NK-92 (cell line): ENCODE measurements around the gene BOLA3.
"Not testable (repeated sequence)": the region's sequence is repeated elsewhere in the genome, so short reads cannot be mapped to it uniquely, and the experiment has no call there.

Source experiments
- DNase-seq: peaks from one replicate; lab custom pipeline; 2025; ENCODE audit not compliant: unreplicated experiment; lab: John Stamatoyannopoulos, UW

Gene BOLA3

GRCh38 chr2:74103763-74104162 is 43.9 kb downstream of the BOLA3 start:
- no peak for DNase-seq

DNA sequence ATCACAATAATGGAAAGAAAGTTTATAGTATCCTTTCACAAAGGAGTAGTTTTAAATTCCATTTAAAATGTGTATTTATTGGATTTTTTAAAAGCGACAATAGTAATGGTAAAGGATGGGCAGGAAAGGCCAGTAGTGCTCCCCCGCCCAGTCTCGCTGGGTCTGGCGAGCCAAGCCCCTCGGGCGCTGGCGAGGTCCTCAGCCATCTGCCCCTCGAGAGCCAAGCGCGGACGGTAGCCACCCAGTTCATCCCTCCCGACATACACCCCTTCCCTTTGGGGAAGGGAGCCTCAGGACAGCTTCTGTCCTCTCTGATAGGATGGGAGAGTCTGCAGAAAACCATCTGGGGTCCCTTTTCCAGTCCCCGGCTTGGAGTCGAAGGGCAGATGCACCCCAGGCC is 45.2 kb downstream of the BOLA3 start:
- no peak for DNase-seq

- DNase-seq, result no peak
Measured at GRCh38 chr2:74101574-74102300, 46.0 kb downstream of the BOLA3 start.

DNA sequence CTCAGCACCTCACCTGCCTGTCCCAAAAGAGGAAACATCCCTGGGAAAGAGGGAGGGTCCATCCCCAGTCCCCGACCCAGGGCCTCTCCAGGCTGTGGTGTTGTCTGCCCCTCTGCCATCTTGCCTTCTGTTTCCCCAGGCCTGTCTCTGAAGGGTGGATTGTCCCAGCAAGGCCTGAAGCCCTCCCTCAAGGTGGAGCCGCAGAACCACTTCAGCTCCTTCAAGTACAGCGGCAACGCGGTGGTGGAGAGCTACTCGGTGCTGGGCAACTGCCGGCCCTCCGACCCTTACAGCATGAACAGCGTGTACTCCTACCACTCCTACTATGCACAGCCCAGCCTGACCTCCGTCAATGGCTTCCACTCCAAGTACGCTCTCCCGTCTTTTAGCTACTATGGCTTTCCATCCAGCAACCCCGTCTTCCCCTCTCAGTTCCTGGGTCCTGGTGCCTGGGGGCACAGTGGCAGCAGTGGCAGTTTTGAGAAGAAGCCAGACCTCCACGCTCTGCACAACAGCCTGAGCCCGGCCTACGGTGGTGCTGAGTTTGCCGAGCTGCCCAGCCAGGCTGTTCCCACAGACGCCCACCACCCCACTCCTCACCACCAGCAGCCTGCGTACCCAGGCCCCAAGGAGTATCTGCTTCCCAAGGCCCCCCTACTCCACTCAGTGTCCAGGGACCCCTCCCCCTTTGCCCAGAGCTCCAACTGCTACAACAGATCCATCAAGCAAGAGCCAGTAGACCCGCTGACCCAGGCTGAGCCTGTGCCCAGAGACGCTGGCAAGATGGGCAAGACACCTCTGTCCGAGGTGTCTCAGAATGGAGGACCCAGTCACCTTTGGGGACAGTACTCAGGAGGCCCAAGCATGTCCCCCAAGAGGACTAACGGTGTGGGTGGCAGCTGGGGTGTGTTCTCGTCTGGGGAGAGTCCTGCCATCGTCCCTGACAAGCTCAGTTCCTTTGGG is 47.2 kb downstream of the BOLA3 start:
- DNase-seq, result no peak

DNA sequence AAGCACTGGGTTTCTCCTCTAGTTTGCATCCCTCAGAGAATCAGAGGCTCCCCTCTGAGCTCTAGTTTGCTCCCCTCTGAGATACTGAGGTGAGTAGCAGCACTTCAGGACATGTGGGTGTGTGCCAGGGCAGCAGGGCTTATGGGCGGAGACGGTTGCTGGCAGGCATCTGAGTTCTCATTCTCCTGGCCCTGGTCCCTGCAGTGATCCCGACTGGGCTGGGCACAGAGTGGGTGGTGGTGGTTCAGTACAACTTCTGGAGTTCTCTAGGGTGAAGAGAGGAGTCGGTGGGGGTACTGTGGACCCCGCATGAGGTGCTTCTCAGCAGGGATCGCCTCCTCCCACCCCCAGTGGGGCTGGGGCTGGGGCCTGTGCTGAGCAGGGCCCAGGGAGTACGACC is 47.9 kb downstream of the BOLA3 start:
- DNase-seq, result no peak

DNA sequence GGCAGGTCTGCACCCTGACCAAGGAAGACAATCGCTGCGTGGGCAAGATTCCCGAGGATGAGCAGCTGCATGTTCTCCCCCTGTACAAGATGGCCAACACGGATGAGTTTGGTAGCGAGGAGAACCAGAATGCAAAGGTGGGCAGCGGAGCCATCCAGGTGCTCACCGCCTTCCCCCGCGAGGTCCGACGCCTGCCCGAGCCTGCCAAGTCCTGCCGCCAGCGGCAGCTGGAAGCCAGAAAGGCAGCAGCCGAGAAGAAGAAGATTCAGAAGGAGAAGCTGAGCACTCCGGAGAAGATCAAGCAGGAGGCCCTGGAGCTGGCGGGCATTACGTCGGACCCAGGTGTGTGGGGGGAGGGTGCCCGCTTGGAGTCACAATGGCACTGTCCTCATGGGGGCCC is 48.4 kb downstream of the BOLA3 start:
- DNase-seq, result no peak

DNA sequence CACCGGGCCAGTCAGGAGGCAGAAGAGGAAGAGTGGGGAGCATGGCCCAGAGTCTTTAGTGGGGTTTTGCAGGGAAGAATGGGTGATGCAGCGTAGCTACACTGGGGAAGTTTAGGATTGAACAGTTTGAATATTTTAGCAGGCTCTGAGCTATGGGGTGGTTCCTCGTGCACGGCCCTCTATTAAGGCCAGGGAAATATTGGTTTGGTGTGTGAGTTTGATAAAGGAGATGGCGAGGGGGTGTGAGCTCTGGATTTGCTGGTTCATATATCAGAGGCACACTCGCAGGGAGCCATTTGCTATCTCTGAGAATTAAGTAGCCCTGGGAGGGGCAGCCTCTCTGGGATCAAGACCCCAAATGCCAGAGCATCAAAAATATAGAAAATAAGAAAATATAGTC is 50.1 kb downstream of the BOLA3 start:
- DNase-seq, result no peak

GRCh38 chr2:74096052-74096451 is 51.7 kb downstream of the BOLA3 start:
- no peak for DNase-seq

GRCh38 chr2:74095632-74096031 is 52.1 kb downstream of the BOLA3 start:
- DNase-seq, result no peak

DNA sequence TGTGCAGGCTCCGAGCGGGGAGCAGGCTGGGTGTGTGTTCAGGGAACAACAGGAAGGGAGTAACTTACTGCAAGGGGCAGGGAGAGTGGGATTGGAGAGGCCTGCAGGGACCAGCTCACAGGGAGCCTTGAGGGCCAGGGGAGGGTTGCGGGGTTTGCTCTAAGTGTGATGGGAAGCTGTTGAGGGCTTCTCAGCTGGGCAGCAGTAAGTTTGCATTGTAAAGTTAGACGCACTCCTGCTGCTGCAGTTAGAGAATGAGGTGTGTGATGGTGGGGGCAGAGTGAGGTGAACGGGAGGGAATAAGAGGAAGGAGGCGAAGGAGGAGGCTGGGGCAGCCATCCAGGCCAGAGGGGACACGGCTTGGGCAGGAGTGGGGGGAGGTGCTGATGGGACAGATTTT is 53.4 kb downstream of the BOLA3 start:
- no peak for DNase-seq

GRCh38 chr2:74093840-74094239 is 53.9 kb downstream of the BOLA3 start:
- no peak for DNase-seq

DNA sequence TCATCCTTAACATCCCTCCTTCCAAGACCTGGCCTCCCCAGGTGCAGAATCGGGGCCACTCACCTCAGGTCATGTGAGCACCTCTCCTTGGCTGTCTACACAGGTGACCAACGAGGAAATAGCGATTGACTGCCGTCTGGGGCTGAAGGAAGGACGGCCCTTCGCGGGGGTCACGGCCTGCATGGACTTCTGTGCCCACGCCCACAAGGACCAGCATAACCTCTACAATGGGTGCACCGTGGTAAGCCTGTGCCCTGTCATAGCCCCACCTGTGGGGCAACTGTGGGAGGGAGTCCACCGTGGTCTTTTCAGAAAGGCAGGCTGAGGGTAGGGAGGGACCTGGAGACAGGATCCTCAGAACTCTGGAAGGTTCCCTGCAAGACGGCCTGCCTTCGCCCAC is 54.3 kb downstream of the BOLA3 start:
- DNase-seq, result no peak

DNA sequence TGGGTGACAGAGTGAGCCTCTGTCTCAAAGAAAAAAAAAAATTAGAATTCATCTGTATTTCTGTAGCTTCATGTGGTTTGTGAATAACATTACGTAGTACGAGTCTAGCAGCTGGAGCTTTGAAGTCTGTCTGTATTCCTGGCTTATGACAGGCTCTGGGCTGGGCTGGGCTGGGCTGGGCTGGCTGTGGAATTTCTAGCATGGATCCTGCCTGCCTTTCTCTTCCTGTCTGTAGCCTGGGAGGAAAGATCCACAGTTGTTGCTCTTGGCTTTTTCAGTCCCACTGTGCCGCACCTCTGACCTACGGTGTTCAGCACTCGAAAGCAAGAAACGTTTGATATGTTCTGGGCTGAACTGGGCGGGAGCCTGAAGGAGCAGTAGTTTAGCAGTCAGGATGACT is 55.4 kb downstream of the BOLA3 start:
- no peak for DNase-seq

DNA sequence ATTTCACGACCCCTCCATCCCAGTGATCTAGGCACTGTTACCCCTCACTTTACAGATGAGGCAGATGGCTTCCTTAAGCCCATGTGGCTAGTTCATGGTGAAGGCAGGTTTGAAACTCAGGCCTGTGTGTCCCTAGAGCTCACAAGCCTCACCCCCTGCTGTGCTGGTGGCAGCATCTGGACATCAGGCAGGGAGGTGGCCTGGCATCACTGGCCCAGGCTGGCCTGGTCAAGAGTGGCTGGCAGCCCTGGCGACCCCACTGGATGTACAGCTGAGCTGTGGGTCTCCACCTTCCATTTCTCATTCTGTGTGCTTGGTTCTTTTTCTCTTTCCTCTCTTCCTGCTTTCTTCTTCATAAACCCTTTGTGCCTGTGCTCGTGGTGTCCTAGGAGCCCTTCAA is 56.3 kb downstream of the BOLA3 start:
- DNase-seq, result no peak

DNA sequence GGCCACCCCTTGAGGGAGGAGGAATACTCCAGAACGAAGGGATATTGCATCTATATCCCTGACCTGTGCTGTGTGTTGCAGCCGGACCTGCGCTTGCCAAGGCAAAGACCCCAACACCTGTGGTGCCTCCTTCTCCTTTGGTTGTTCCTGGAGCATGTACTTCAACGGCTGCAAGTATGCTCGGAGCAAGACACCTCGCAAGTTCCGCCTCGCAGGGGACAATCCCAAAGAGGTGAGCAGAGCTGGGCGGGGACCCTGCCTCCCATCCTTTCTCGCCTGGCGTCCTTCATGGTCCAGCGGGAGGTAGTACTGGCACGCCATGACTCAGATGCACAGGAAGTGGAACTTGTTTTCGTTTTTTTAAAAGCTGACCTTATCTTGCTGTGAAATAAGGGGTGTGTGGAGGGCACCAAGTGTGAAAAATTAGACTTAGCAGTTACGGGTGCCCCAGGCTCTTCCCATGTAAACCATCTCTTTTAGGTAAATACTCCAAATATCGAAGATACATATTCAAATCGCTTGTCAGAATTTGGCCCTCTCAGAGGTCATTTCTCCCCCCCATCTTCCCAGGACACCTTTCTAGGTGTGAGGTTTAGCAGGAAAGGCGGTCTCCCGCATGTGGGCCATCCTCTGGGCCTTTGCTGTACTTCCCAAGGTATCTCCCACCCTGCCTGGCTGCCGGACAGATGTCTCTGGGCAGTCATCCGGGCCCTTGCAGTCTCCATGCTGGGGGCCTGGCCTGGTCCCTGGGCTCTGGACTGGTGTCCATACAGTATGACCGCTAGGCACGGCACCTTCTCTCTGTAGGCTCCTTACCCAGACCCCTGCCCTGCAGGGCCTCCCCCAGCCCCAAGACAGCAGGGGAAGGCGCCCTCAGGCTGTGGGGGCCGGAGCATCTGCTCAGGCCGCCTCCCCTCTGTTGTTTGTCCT is 57.6 kb downstream of the BOLA3 start:
- DNase-seq, result no peak

DNA sequence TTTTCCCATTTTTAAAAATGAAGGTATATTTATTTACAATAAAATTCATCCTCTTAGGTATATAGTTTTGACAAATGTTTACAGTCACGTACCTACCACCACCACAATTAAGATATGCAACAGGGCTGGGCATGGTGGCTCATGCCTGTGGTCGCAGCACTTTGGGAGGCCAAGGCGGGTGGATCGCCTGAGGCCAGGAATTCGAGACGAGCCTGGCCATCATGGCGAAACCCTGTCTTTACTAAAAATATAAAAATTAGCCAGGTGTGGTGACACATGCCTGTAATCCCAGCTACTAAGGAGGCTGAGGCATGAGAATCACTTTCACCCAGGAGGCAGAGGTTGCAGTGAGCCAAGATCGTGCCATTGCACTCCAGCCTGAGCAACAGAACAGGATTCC is 59.0 kb downstream of the BOLA3 start:
- DNase-seq, result not testable (repeated sequence)

GRCh38 chr2:74087696-74088095 is 60.0 kb downstream of the BOLA3 start:
- DNase-seq, result no peak

DNA sequence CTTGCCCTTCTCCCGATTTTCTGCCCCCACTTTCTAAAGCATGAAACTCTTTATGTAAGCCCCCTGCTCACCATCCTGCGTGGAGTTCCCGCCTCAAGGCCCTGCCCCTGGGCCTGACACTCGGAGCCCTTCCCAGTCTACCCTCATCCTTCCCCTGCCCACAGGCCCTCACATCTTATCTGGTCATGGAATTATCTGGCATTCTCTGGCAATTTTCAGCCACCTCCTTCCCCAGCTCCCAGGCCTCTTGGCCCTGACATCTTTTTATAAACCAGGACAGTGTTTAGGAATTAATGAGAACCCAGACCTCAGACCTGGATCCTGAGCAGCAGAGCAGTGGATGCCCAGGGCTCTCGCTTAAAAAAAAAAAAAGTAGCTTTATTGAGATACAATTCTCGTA is 61.7 kb downstream of the BOLA3 start:
- DNase-seq, result no peak
